Myocyte (in vitro differentiated cells): ENCODE data around the gene MYRF. TPM values are rescaled to one million over a fixed set of nuclear protein-coding genes. Genes with fewer than 3 reads are reported as not detected.

Experiments used
- DNase-seq: peaks from one replicate; pipeline ENCODE4 v3.0.0-alpha.2; 2012; ENCODE audit warnings: low read depth
- total RNA-seq: library from RNA; depleted of rRNA; stranded (reverse); fragments of >200 nt; gene quantifications from 2 replicates; pipeline ENCODE4 v1.2.3, GENCODE V29; 2014

Gene MYRF
- total RNA-seq, 1 donor from 2014 or later, result 0.03 TPM

GRCh38 chr11:61775606-61776554 lies 23.4 kb downstream of the MYRF start:
- DNase-seq, result no peak

- peak; percentile 46 for DNase-seq
These were observed 24.2 kb downstream of the MYRF start for GRCh38 chr11:61776561-61777075.

- peak; percentile 18 for DNase-seq
These were observed 25.0 kb downstream of the MYRF start for GRCh38 chr11:61777234-61778090.

GRCh38 chr11:61778357-61778886 lies 26.0 kb downstream of the MYRF start:
- DNase-seq, result no peak

- DNase-seq, result no peak
These were observed 26.6 kb downstream of the MYRF start for GRCh38 chr11:61778920-61779650.

- DNase-seq, result no peak
These were observed 27.5 kb downstream of the MYRF start for GRCh38 chr11:61779666-61780525.

- DNase-seq, result no peak
These were observed 28.2 kb downstream of the MYRF start for GRCh38 chr11:61780581-61781162.

- no peak for DNase-seq
These were observed 29.1 kb downstream of the MYRF start for GRCh38 chr11:61781585-61781984.

- DNase-seq, result no peak
These were observed 29.9 kb downstream of the MYRF start for GRCh38 chr11:61782299-61782698.

GRCh38 chr11:61782841-61783240 lies 30.4 kb downstream of the MYRF start:
- no peak for DNase-seq

GRCh38 chr11:61783717-61784505 lies 31.5 kb downstream of the MYRF start:
- DNase-seq, result peak; percentile 25

- DNase-seq, result no peak
These were observed 32.0 kb downstream of the MYRF start for GRCh38 chr11:61784506-61784805.

- no peak for DNase-seq
These were observed 33.5 kb downstream of the MYRF start for GRCh38 chr11:61785837-61786402.

- no peak for DNase-seq
These were observed 35.6 kb downstream of the MYRF start for GRCh38 chr11:61787928-61788491.

- DNase-seq, result peak; percentile 85
These were observed 39.4 kb downstream of the MYRF start for GRCh38 chr11:61791737-61792309.

- DNase-seq, result peak; percentile 94
These were observed 40.1 kb downstream of the MYRF start, which contains the start of the genes FEN1 and TMEM258 for GRCh38 chr11:61792310-61793082. Gene FEN1, plus strand, starts transcription at chr11:61792911. Its CDS starts 2,451 bp downstream, at chr11:61795362. Gene TMEM258, minus strand, starts transcription at chr11:61792599. Its CDS starts 41 bp downstream, at chr11:61792558.
